NCI-H1105 (cell line): ENCODE results near the gene CHD5.

ENCODE experiments used
- DNase-seq: peaks from one replicate; lab custom pipeline; 2025; lab: John Stamatoyannopoulos, UW

CHD5 gene

DNA sequence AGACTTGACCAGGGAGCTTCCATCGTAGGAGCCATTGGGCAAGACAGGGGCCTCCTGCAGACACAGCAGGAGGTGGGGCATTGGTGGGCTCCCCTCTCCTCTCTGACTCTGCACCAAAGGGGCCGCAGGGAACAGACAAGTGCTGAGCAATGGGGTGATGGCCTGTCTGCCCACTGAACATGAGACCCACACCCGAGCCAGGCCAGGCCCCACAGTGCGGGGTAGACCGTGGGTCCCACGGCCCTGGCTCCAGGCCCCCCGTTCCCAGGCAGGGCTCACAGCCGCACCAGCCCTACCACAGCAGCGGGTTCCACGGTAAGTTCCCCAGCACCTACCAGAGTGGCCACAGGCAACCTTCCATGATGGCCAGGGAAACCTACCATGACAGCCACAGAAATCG is 45.9 kb downstream of the CHD5 start:
- DNase-seq, result no peak

DNA sequence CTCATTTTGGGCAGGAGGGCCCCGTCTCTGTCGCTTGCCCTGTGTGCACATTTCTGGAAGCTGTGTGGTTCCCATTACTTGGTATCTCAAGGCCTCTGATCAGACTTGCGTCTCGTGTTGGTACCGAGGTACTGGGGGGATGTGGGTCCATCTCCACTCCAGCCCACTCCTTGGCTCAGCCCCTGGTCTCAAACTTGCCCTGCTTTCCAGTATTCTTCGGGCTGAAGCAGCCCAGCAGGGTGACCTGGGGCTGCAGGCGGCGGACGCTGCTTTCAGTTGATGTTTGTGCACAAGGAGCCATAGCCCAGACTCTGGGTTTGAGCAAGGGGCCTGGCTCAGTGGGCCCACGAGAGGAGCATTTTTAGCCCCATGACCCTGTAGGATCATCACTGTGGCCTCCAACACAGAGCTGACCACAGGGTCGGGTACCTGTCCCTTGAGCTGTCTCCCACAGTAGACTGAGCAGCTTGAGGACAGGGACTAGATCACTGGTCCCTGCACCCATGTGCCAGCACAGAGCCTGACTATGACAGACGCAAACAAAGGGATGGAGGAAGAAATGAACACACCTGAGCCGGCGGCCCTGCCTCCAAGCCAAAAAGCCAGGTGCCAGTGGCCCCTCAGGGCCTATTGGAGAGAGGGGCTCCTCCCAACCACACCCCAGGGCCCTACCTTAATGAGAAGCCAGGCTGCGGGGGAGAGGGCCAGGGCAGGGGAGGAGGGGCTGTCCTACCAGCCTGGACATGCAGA is 46.8 kb downstream of the CHD5 start:
- DNase-seq, result no peak

DNA sequence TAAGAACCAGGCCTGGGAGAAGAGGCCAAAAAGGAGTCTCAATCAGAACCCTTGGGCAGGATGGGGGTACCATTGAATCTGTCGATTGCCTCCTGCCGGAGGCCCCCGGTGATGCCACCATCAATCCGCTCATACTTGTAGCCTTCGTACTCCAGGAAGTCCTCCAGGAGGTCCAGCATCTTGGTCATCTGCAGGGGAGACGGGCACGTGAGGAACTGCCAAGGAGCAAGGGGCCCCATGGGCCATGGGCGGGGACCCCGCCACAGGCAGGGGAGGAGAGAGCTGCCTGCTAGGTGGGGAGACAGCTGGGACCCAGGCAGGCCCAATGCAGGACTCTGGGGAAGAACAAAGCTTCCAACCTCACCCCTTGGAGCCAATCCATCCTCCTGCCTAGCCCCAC is 48.6 kb downstream of the CHD5 start:
- no peak for DNase-seq

DNA sequence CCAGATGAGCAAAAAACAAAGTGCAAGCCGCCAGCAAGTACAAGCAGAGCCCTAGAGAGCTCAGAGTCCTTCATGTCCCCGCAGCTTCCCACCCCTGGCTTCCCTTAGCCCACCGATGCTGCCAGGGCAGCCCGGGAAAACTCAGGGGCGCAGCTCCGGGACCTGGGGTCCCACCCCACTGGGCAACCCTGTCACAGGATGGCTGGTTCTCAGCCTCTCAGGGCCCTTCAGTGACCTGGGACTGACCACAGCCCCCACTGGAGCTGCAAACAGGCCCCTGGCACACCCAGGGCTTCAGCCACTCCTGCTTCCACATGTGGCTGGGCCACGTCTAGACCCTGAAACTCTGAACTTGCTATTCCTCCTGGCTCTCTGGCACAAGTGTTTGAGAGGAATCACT is 49.5 kb downstream of the CHD5 start:
- DNase-seq, result no peak

DNA sequence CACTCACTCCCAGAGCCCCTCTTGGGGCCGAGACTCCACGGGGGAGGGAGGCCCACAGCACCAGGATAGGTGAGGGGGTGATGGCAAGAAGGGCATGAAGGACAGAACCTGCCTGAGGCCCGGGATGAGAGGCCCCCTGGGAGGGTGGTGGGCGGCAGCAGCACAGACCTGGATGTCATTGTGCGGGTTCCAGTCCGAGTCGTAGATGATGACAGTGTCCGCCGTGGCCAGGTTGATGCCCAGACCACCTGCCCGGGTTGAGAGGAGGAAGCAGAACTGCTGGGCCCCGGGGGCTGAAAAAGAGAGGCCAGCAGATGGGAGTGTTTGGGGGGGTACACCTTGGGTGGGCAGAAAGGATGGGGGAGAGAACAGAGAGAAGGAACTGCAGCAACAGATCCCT is 50.1 kb downstream of the CHD5 start:
- no peak for DNase-seq

DNA sequence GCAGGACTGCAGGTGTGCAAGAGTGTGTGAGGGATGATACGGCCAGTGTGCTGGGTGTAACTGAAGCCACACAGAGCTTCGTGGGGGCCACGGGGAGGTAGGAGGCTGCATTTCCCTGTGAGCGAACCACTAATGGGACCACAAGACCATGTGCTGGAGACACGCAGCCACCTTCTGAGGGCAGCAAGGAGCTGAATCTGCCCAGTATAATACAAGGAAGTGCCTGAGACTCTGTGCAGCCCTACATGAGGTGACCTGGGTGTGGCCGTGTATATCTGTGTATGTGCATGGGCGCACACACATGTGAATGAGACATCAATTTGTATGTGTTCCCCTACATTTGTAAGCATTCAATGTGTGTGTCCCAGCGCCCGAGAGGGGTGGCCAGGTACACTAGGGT is 50.8 kb downstream of the CHD5 start:
- DNase-seq, result no peak

DNA sequence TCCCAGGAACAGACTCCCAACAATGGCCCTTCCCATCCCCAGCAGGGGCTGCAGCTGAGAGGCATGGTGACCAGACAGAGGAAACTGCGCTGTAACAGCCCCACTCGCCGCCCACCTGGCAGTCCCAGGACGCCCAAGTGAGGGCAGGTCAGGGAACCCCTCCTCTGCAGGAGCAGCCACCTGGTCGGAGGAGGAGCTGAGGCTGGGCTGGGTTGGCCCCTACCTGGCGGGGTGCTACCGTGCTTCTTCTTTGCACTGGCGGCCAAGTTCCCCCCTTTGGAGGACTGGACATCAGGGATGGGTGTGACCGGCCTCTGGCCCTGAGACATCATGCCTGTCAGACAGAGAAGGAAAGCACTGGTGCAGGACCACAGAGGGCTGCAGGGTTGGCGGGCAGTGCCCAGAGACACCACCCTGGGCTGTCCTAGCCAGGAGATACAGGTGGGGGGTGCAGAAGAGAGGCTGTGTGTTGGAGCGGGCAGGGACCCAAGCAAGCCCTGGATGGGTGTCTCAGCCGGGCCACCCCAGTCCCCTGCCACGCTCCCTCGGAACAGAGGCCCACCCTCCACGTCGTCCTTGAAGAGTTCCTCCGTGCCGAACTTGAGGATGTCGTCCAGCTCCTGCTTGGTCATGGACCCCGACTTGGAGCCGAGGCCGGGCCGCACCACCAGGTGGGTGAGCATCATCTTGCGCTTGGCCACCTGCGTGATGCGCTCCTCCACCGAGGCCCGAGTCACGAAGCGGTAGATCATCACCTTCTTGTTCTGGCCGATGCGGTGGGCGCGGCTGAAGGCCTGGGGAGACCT is 51.6 kb downstream of the CHD5 start:
- DNase-seq, result no peak

DNA sequence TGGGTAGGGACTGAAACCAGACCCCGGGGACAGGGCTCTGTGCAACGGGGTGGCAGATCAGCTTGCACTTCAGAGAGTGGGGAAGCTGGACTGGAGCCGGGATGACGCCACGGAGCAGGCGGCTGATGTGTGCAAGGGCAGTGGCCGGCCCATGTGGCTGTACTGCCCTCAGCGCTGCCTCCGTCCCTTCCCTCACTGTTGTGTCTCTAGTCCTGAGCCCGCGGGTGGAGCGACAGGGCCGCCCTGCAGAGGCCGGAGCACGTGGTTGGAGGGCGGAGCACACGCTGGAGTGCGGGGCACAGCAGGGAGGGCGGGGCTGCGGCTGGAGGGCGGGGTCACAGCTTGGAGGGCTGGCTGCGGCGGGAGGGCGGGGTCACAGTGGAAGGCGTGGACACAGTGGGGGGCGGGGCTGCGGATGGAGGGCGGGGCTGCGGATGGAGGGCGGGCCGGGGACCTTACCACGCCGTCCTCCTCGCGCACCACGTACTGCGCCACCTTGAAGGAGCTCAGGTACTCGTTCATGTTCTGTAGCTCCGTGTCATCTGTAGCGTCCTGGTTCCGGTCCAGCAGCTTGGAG is 52.4 kb downstream of the CHD5 start:
- no peak for DNase-seq

DNA sequence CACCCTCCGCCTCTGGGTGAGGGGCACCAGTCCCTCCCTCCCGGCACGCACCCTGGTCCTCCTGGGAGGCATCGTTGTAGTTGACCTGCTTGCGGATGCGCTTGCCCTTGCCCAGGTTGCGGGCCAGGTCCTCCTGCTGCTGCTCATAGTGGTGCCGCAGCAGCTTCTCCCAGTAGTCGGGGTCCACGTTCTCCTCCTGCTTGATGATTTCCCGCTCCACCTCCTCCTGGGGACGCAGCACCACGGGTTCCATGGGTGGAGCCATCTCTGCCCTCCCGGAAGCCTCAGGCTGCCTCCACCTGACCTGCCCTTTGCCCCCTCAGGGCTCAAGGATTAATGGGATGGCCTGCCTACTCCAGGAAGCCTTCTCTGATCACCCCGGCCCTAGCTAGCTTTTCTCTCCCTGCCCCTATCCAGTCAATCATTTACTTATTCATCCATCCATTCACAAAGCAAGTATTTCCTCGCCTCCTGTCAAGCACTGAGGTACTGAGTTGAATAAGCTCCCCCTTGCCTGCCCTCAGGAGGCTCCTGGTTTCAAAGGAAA is 53.5 kb downstream of the CHD5 start:
- DNase-seq, result no peak

DNA sequence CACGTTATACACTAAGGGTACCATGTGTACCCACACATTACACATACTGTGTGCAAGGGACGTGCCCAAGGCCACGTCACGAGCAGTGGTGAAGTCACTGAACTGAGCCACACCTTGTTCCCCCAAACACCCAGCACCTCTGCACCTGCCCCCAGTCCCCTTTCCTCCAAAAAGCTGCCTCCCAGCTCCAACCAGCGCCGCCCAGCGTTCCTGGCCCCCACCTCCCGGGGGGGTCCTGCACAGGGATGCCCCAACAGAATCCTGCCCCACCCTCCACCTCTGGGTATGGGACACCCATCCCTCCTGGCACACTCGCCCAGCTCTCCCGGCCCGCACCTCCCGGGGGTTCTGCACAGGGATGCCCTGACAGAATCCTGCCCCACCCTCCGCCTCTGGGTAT is 54.1 kb downstream of the CHD5 start:
- DNase-seq, result no peak

DNA sequence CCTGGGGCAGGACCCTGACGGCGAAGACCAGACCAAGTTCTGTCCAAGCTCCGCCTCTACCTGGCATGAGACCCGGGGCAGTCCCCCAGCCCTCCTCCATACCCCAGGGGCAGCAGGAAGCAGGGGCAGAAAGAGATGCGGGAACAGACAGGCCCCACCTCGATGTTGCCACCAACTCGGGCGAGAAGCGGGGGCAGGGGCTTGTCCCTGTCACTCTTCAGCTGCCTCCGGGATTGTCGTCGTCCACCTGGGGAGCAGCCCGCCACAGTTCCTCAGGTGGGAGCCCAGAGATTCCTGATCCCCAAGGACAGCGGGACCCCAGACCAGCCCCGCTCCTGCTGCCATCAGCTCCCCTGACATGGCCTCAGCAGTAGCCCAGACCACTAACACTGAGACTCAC is 54.8 kb downstream of the CHD5 start:
- DNase-seq, result no peak

DNA sequence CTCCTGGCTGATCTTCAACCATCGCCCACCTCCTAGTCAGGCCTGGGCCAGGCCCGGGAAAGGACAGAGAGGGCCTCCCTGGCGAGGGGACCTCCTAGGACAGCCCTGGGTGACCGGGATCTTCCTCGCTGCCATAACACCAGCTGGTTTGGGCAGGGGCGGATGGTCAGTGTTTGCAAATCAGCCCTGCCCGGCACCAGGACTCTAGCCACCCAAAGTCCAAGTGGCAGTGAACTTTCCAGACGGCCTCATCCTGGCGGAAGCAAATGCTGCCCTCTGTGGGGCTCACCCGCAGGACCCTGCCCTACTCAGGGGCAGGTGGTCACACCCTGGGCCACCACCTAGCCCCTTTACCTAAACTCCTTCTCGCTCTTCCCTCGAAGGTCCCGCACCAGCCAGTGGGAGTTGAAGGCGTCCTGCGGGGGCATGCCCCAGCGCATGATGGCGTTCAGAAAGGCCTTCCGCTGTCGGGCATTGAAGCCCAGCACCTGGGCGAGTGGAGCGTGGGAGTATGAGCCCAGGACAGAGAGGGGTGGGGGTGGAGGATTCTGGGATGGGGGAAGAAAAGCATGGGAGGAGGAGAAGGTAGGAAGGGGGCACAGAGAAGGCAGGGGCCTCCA is 55.3 kb downstream of the CHD5 start:
- DNase-seq, result no peak

DNA sequence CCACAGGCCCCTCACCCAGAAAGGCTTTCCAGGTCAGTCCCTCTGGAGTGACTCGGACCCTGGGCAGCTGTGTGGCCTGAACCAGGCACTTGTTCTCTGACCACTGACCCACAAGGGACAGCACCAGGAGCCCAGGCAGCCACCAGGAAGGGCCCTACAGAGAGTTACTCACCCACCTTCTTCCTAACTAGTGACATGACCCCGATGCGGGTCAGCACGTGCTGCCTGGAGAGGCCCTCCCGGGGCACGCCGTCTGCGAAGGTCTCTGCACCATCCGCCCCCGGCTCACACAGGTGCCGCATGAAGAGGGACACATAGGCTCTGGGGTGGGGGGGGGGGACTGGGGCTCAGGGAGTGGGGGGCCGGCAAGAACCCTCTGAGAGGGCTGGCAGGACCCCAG is 55.8 kb downstream of the CHD5 start:
- DNase-seq, result no peak

DNA sequence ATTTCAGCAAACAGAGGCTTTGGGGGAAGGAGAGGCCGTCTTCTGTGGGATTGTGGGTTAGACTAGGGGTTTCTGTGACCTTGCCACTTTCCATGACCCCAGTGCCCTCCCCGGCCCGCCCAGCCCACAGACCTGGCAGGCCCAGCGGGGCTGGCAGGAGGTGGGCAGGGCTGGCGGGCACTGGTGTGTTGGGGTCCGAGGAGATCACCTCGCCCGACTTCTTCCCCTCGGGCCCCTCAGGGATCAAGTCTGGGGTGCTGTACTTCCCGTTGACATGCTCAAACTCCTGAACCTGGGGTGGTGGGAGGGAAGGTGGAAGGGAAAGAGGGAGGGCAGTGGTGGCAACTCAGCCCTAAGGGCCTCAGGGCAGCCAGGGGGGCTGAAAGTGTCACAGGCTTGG is 56.3 kb downstream of the CHD5 start:
- DNase-seq, result no peak

DNA sequence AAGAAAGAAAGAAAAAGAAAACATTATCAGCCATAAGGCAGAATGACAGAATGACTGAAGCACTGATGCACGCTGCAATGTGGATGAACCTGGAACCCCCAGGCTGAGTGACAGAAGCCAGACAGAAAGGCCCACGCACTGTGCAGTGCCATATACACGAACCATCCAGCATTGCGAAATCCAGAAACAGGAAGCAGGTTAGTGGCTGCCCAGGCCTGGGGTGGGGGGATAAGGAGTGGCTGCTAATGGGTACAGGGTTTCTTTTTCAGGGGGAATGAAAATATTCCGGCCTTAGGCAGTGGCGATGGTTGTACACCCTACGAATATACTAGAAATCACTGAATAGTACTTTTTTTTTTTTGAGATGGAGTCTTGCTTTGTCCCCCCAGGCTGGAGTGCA is 57.0 kb downstream of the CHD5 start:
- DNase-seq, result no peak

DNA sequence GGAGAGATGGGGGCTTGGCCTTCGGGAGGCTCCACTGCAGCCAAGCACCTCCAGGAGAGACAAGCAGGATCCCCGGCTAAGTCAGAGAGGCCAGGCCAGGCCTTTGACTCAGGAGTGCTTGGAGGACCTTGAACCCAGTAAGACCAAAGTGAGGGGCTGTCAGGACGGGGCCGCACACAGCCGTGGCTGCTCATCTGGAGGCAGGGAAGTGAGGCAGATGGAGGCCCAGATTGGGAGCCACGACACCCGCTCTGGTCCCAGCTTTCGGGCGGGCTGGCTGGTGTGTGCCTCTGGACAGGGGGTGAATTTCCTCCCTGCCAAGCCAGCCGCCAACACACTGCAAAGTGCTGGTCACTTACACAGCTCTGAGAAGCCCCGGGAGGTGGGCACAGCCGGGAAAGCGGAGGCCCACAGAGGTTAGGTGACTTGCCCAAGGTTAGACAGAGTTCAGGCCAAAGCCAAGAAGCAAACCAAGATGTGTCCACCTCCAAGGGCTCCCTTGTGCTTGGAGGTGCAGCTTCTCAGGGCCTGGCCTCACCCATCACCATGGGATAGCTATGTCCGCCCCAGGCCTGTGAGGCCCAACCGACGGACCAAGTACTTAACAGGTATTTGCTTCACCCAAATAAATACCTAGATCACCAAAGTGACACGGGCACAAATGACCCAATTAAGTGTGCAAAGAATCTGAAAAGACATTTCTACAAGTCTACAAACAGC is 58.3 kb downstream of the CHD5 start:
- no peak for DNase-seq

DNA sequence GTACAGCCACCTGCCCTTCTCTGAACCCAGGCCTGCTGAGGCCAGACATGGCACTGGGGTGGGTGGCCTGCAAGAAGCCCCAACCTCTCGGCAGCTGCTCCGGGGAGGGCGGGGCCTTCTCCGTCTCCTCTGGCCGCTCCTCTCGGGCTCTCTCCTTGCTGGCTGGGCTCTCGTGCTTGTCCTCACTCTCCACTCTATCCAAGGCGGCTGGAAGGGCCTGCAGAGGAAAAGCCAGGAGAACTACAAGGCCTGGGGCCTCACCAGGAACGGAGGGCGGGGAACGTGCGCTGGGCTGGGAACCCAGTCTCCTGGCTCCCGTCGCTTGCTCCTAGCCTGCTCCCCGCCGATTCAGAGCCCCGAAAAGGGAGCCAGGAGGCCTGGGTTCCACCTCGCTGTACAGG is 59.1 kb downstream of the CHD5 start:
- DNase-seq, result no peak

DNA sequence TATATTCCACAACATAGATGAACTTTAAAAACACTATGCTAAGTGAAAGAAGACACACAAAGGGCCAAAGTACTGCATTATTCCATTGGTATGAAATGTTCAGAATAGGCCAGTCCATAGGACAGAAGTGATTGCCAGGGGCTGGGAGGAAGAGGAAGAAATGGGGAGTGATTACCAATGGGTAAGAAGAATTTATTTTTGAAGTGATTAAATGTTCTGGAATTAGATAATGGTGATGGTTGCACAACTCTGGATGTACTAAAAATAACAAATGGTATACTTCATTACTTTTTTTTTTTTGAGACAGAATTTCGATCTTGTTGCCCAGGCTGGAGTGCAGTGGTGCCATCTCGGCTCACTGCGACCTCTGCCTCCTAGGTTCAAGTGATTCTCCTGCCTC is 61.7 kb downstream of the CHD5 start:
- no peak for DNase-seq

DNA sequence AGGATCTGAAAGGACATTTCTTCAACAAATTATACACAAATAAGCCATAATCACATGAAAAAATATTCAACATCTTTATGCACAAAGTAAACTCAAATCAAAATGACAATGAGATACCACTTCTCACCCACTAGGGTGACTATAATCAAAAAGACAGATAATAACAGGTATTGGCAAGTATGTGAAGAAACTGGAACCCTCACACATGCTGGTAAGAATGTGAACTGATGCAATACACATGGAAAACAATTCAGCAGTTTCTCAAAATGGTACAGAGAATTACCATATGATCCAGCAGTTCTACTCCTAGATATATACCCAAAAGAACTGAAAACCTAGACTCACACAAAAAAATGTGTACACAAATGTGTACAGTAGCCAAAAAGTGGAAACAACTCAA is 62.5 kb downstream of the CHD5 start:
- no peak for DNase-seq

DNA sequence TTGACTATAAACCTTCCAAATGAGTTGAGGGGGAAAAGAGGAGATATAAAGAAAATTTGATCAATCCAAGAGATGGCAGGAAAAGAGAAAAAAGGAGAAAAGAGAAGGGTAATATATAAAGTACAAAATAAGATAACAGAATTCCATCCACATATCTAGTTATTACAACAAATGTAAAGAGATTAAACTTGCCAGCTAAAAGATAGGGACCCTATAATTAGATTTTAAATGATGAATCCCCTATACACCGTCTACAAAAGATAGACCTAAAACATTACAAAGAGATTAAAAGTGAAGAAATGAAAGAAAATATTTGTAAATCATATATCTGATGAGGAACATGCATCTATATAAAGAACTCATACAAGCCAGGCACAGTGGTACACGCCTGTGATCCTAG is 63.1 kb downstream of the CHD5 start:
- no peak for DNase-seq

DNA sequence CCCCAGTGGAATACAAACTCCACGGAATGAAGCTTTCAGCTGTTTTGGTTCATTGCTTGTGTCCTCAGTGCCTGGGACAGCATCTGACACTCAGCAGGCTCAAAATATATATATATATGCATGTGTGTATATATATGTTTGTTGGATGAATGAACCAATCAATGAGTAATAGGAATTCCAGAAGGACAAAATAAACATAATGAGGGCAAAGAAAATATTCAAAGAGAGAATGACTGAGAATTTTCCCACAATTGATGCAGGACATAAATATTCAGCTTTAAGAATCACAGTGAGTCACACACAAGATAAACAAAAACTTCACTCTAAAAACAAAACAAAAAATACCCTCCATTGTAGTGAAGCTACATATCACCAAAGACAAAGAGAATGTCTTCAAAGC is 64.0 kb downstream of the CHD5 start:
- no peak for DNase-seq

DNA sequence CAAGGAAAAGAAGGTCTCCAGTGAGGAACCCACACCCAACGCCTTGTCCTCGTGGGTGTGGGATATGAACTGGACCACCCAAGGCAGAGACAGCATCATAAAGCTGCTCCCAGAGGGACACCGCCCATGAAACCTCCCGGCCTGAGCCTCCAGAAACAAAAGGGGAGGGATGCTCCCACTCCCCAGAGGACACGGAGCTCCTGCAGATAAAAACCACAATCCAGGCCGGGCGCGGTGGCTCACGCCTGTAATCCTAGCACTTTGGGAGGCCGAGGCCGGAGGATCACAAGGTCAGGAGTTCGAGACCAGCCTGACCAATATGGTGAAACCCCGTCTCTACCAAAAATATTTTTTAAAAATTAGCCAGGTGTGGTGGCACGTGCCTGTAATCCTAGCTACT is 66.4 kb downstream of the CHD5 start:
- no peak for DNase-seq
